Kidney (tissue), 22 donors: ENCODE measurements around the gene PPP6R2. TPM values are rescaled to one million over a fixed set of nuclear protein-coding genes. Genes with fewer than 3 reads are reported as not detected.

Source experiments
- DNase-seq, 5 donors: peaks; one replicate each; pipeline ENCODE4 v3.0.0-alpha.2; 2013 to 2020
- FAIRE-seq: peaks from 2 replicates; lab custom pipeline; 2012; peaks lifted over from hg19 to GRCh38; lab: Jason Lieb, UNC
- H3K27ac ChIP-seq, 2 donors: one replicate each; pipeline ENCODE4 v1.7.0; 2013; ENCODE audit warnings: low read depth in 2 of 2, low read length in 2 of 2, inconsistent platforms in 1 of 2
- H3K27me3 ChIP-seq: one replicate; pipeline ENCODE4 v1.7.1; 2013; ENCODE audit warnings: low read length, inconsistent platforms; ENCODE audit not compliant: control insufficient read depth, insufficient read depth
- H3K36me3 ChIP-seq, 3 donors: one replicate each; pipeline versions ENCODE4 v1.7.0 to v1.7.1; 2013; ENCODE audit warnings: low read length in 3 of 3, control low read depth in 1 of 3, inconsistent platforms in 1 of 3; ENCODE audit not compliant: insufficient read depth in 3 of 3, control insufficient read depth in 2 of 3
- H3K4me1 ChIP-seq, 3 donors: one replicate each; pipeline versions ENCODE4 v1.7.0 to v1.7.1; 2013; ENCODE audit warnings: low read length in 3 of 3, inconsistent platforms in 1 of 3, low read depth in 1 of 3; ENCODE audit not compliant: control insufficient read depth in 2 of 3, insufficient read depth in 2 of 3
- H3K4me3 ChIP-seq, 3 donors: one replicate each; pipeline versions ENCODE4 v1.7.0 to v1.8.1; 2013; ENCODE audit warnings: low read length in 3 of 3, control low read depth in 1 of 3, inconsistent platforms in 1 of 3
- H3K9ac ChIP-seq, 3 donors: one replicate each; pipeline versions ENCODE4 v1.7.0 to v1.7.1; 2013; ENCODE audit warnings: low read length in 3 of 3, control low read depth in 1 of 3, inconsistent platforms in 1 of 3
- H3K9me3 ChIP-seq, 3 donors: one replicate each; pipeline versions ENCODE4 v1.7.0 to v1.7.1; 2013; ENCODE audit warnings: low read length in 3 of 3, control low read depth in 1 of 3, inconsistent platforms in 1 of 3; ENCODE audit not compliant: control insufficient read depth in 2 of 3, insufficient read depth in 1 of 3
- intact Hi-C: fragments of 100-400 bp; cut with DNase I; formaldehyde crosslinking; loops from one replicate; pipeline ENCODE4 v1.11.1; 2022
- long read RNA-seq, 10 donors: library from polyadenylated mRNA in 1 of 10; unstranded in 1 of 10; transcript quantifications; one replicate each; pipeline ENCODE4 v2.0.0 and lab custom pipeline, GENCODE V29; 2021 to 2026
- polyA plus RNA-seq: library from polyadenylated mRNA; stranded (reverse); fragments of 350-450 nt; fragmentation: Illumina TruSeq; extraction: RNeasy Lipid Tissue Mini Kit (QIAGEN cat#74804); gene quantifications from one replicate; pipeline ENCODE4 v1.2.3, GENCODE V29; 2014; ENCODE audit warnings: low read depth, low replicate concordance; ENCODE audit not compliant: insufficient read depth
- total RNA-seq: library from RNA; stranded (reverse); fragmentation: NEBNext Ultra II Directional; extraction: Animal tissue kit (Norgen Biotek cat#: 25700); gene quantifications from one replicate; pipeline ENCODE4 v1.2.1, GENCODE V29; 2021
- TF ChIP-seq, protein P1 (sequence below): IDR thresholded peaks from 3 replicates; pipeline ENCODE4 v1.5.1; 2012; ENCODE audit warnings: mild to moderate bottlenecking, moderate library complexity, borderline replicate concordance; ENCODE audit not compliant: insufficient read depth; ENCODE audit errors: extremely low read depth
- donor health status: control.
- donor health status: control.
- donor health status: control.
- donor health status: control.
- donor health status: control.
- donor health status: DM: yes; HTN: yes; CAD: no.
- donor health status: Normal renal cell carcinoma (clear cell type).

The PPP6R2 gene, protein sequence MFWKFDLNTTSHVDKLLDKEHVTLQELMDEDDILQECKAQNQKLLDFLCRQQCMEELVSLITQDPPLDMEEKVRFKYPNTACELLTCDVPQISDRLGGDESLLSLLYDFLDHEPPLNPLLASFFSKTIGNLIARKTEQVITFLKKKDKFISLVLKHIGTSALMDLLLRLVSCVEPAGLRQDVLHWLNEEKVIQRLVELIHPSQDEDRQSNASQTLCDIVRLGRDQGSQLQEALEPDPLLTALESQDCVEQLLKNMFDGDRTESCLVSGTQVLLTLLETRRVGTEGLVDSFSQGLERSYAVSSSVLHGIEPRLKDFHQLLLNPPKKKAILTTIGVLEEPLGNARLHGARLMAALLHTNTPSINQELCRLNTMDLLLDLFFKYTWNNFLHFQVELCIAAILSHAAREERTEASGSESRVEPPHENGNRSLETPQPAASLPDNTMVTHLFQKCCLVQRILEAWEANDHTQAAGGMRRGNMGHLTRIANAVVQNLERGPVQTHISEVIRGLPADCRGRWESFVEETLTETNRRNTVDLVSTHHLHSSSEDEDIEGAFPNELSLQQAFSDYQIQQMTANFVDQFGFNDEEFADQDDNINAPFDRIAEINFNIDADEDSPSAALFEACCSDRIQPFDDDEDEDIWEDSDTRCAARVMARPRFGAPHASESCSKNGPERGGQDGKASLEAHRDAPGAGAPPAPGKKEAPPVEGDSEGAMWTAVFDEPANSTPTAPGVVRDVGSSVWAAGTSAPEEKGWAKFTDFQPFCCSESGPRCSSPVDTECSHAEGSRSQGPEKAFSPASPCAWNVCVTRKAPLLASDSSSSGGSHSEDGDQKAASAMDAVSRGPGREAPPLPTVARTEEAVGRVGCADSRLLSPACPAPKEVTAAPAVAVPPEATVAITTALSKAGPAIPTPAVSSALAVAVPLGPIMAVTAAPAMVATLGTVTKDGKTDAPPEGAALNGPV
- 53.8 TPM for total RNA-seq
- polyA plus RNA-seq, result 39.4 TPM
- long read RNA-seq, donor 1, partial matches to known transcripts, result 6 of 8 reads
- long read RNA-seq, donor 1, other reads (novel, unspliced or antisense), result 0 of 8 reads
- long read RNA-seq, donor 2, partial matches to known transcripts, result 0 of 2 reads
- long read RNA-seq, donor 2, other reads (novel, unspliced or antisense), result 0 of 2 reads
- long read RNA-seq, donor 3, full-length matches to known transcripts, result 4 of 17 reads
- long read RNA-seq, donor 3, partial matches to known transcripts, result 13 of 17 reads
- long read RNA-seq, donor 3, other reads (novel, unspliced or antisense), result 0 of 17 reads
- long read RNA-seq, donor 4, full-length matches to known transcripts, result 1 of 32 reads
- long read RNA-seq, donor 4, partial matches to known transcripts, result 31 of 32 reads
- long read RNA-seq, donor 4, other reads (novel, unspliced or antisense), result 0 of 32 reads
- long read RNA-seq, donor 5, result 0 reads
- long read RNA-seq, donor 6, result 0 reads
- long read RNA-seq, donor 7, full-length matches to known transcripts, result 24 of 88 reads
- long read RNA-seq, donor 7, partial matches to known transcripts, result 23 of 88 reads
- long read RNA-seq, donor 7, other reads (novel, unspliced or antisense), result 41 of 88 reads
- long read RNA-seq, donor 8, partial matches to known transcripts, result 29 of 31 reads
- long read RNA-seq, donor 8, other reads (novel, unspliced or antisense), result 0 of 31 reads
- long read RNA-seq, donor 9, partial matches to known transcripts, result 11 of 12 reads
- long read RNA-seq, donor 9, other reads (novel, unspliced or antisense), result 0 of 12 reads
- long read RNA-seq, donor 10, full-length matches to known transcripts, result 6 of 53 reads
- long read RNA-seq, donor 10, partial matches to known transcripts, result 47 of 53 reads
- long read RNA-seq, donor 10, other reads (novel, unspliced or antisense), result 0 of 53 reads

DNA sequence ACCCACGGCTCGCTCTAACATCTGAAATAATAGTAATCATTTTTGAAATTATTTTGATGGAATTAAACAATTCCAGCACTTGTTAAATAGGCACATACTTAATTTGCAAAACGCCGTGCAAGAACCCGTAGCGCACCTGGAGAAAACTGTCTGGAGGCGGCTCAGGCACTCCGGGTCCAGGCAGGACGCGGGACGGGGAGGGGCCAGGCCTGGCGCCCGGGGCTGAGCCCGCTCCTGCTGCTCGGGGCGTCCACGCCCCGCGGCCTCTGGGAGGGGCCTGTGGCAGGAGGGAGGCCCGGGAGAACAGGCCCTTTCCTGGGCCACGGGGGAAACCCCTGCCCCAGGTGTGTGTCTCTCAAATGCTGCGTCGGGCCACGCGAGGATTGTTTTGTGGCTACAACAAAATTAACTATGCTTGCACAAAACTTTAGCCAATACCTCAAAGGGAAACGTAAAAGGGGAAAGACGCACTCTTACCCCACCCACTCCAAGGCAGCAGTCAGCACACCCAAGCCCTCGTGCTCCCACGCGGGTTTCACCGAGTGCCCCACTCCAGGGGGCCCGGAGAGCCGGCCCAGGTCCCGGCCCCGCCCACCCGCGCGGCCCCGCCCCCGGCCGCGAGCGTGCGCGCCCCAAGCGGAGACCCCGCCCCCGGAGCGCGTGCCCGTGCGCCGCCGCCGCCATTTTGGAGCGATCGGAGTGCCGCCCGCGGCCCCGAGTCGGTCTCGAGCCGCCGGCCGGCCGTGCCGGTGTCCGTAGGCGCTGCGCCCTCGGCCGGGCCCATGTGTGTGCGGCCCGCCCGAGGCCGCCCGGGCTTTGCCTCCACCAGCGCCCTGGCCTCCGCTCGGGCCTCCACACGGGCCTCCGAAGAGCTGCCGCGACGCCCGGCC is at the start of gene PPP6R2:
TSS of gene PPP6R2 (plus strand) at position 677 of the 890 bp plus-strand sequence. CDS start 50,582 bp downstream, outside the sequence.
- DNase-seq (peak; percentile 65 to 93 (median 85)), FAIRE-seq (no peak)
- Histone ChIP-seq H3K4me1 (peaks cover 0 to 11% (median 0%) of the 10 kb centered on the region in 3 donors), H3K4me3 (peak within 1 kb of the TSS; percentile 67 to 71 (median 69)), H3K9ac (peak within 1 kb of the TSS; percentile 43 to 85 (median 69)), H3K36me3 (peaks cover 0 to 2% (median 0%) of the 10 kb centered on the region in 3 donors), H3K27me3 (no peaks in the 10 kb centered on the region), H3K27ac (peak within 1 kb of the TSS; percentile 60 to 67), H3K9me3 (peaks cover 0 to 12% (median 0%) of the 10 kb centered on the region in 3 donors)
- TF ChIP-seq, protein P1, sequence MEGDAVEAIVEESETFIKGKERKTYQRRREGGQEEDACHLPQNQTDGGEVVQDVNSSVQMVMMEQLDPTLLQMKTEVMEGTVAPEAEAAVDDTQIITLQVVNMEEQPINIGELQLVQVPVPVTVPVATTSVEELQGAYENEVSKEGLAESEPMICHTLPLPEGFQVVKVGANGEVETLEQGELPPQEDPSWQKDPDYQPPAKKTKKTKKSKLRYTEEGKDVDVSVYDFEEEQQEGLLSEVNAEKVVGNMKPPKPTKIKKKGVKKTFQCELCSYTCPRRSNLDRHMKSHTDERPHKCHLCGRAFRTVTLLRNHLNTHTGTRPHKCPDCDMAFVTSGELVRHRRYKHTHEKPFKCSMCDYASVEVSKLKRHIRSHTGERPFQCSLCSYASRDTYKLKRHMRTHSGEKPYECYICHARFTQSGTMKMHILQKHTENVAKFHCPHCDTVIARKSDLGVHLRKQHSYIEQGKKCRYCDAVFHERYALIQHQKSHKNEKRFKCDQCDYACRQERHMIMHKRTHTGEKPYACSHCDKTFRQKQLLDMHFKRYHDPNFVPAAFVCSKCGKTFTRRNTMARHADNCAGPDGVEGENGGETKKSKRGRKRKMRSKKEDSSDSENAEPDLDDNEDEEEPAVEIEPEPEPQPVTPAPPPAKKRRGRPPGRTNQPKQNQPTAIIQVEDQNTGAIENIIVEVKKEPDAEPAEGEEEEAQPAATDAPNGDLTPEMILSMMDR, result no peak
- intact Hi-C loops, result no loop called here

- Histone ChIP-seq H3K4me1 (peaks cover 0 to 69% (median 36%) of the 10 kb centered on the region in 3 donors), H3K27ac (peak overlapping the region; percentile 92 to 93), H3K4me3 (peak overlapping the region in 1 of 3 donors; percentile 39), H3K9me3 (no peaks in the 10 kb centered on the region), H3K9ac (peak overlapping the region in 2 of 3 donors; percentile 16 to 71), H3K27me3 (no peaks in the 10 kb centered on the region), H3K36me3 (peaks cover 0 to 21% (median 13%) of the 10 kb centered on the region in 3 donors)
- peak; percentile 88 to 95 (median 90) for DNase-seq
- no peak for FAIRE-seq
- TF ChIP-seq, protein P1, result no peak
- intact Hi-C loops, result no loop called here
Observed at GRCh38 chr22:50293441-50294318, 49.4 kb upstream of the PPP6R2 start.
